Bronchial epithelial cell (primary cell): Measurements from ENCODE around the gene ZNF841. TPM values are rescaled to one million over a fixed set of nuclear protein-coding genes. Genes with fewer than 3 reads are reported as not detected.
"Not testable (repeated sequence)": the region's sequence is repeated elsewhere in the genome, so short reads cannot be mapped to it uniquely, and the experiment has no call there.

Experiments
- DNase-seq: peaks from one replicate; pipeline ENCODE4 v3.0.0-alpha.2; 2010; ENCODE audit warnings: low read depth
- FAIRE-seq: peaks from 2 replicates; lab custom pipeline; 2011; peaks lifted over from hg19 to GRCh38; lab: Jason Lieb, UNC
- H3K27me3 ChIP-seq: 2 replicates; pipeline ENCODE4 v1.5.1; 2011; ENCODE audit warnings: low read length; ENCODE audit not compliant: control insufficient read depth, insufficient read depth
- H3K36me3 ChIP-seq: 2 replicates; pipeline ENCODE4 v1.5.1; 2011; ENCODE audit warnings: low read length; ENCODE audit not compliant: control insufficient read depth, insufficient read depth
- H3K4me3 ChIP-seq: 2 replicates; pipeline ENCODE4 v1.5.1; 2011; ENCODE audit warnings: mild to moderate bottlenecking, low read depth, low read length, control low read depth
- CTCF ChIP-seq: IDR thresholded peaks from 2 replicates; pipeline ENCODE4 v1.5.1; 2011; ENCODE audit warnings: mild to moderate bottlenecking, moderate library complexity, low read length, control low read depth, inconsistent platforms; ENCODE audit not compliant: insufficient read depth, severe bottlenecking
- total RNA-seq: library from RNA; depleted of rRNA; stranded (reverse); fragments of >200 nt; gene quantifications from 2 replicates; pipeline ENCODE4 v1.2.1, GENCODE V29; 2014

Gene ZNF841
- total RNA-seq, 1 donor from 2014 or later, result 35.3 TPM

DNA sequence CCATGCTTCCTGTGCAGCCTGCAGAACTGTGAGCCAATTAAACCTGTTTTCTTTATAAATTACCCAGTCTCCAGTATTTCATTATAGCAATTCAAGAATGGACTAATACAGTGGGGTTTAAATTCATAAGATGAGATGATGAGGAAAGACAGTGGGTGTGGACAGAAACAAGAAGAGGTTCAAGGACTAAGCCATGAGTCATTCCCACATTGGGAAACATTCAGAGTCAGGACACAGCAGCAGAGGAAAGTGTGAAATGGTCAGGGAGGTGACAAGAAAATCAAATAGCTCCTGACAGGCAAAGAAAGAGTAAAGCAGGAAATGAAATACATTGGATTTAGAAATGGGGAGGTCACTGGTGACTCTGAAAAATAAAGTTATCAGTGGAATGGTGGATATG is 9.1 kb downstream of the ZNF841 start:
- peak; percentile 97 for FAIRE-seq
- Histone ChIP-seq H3K27me3 (no peaks in the 10 kb centered on the region), H3K36me3 (peaks cover 25% of the 10 kb centered on the region), H3K4me3 (no peak overlapping the region)
- DNase-seq, result peak; percentile 79
- no peak for TF ChIP-seq CTCF

DNA sequence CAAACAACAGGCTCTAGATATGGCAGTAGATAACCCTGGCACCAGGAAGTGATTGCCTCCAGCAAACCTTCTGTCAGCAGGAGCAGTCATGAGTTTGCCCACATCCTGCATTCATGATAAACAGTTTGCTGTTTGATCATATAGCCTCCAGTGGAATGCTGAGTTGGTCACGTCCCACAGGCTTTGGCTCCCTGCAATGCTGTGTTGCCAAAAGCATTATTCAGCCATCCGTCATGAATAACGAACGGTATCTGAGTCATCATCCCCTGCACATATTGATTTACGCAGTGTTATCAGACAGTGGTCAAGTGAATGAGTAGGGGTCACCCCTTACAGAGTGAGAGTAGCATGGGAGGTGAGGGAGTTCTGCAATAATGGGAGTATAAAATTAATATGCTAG is 25.1 kb downstream of the ZNF841 start:
- H3K27me3 ChIP-seq, result no peaks in the 10 kb centered on the region
- no peak for TF ChIP-seq CTCF
- FAIRE-seq (no peak), DNase-seq (peak; percentile 90)
- peaks cover 25% of the 10 kb centered on the region for H3K36me3 ChIP-seq
- H3K4me3 ChIP-seq, result no peak overlapping the region

DNA sequence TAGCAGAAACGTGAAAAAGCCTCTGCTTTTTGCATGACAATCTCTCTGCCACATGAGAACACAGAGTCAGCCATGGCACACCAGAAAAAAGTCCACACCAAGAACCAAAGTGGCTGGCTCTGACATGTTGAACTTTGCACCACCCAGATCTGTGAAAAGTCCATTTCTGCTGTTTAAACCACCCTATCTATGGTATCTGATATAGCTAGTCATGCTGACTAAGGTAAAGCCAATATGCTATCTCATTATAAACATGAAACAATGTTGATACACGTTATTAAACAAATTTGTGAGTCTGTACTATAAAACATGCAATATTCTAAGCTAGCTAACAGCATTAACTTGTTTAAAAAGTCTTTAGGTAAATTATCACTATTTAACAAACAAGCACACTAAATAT is 25.9 kb downstream of the ZNF841 start:
- H3K36me3 ChIP-seq, result peaks cover 21% of the 10 kb centered on the region
- FAIRE-seq (no peak), DNase-seq (no peak)
- no peak overlapping the region for H3K4me3 ChIP-seq
- H3K27me3 ChIP-seq, result no peaks in the 10 kb centered on the region
- TF ChIP-seq CTCF, result no peak

DNA sequence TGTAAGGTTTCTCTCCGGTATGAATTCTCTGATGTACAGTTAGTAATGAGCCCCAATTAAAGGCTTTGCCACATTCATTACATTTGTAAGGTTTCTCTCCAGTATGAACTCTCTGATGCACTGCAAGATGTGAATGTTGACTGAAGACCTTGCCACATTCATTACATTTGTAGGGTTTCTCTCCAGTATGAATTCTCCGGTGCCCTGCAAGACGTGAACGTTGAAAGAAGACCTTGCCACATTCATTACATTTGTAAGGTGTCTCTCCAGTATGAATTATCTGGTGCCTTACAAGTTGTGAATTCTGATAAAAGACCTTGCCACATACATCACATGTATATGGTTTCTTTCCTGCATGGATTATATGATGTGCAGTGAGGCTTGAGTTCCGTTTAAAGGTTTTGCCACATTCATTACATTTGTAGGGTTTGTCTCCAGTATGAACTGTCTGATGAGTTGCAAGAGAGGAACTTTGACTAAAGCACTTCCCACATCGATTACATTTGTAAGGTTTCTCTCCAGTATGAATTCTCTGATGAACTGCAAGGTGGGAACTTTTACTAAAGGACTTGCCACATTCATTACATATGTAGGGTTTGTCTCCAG is 29.2 kb downstream of the ZNF841 start:
- H3K36me3 ChIP-seq, result peaks cover 20% of the 10 kb centered on the region
- FAIRE-seq, result no peak
- no peak overlapping the region for H3K4me3 ChIP-seq

GRCh38 chr19:52065399-52065798 is 30.2 kb downstream of the ZNF841 start:
- Histone ChIP-seq H3K4me3 (no peak overlapping the region), H3K36me3 (peaks cover 18% of the 10 kb centered on the region), H3K27me3 (no peaks in the 10 kb centered on the region)
- FAIRE-seq, result no peak
- no peak for TF ChIP-seq CTCF
- no peak for DNase-seq

More for the DNA sequence above, 29.2 kb downstream of the ZNF841 start:
- no peak for TF ChIP-seq CTCF
- no peak for DNase-seq
- no peaks in the 10 kb centered on the region for H3K27me3 ChIP-seq

- DNase-seq, H3K4me3 ChIP-seq, H3K36me3 ChIP-seq, H3K27me3 ChIP-seq, FAIRE-seq: not testable (repeated sequence)
Measured at GRCh38 chr19:52056480-52056879, 39.1 kb downstream of the ZNF841 start.

DNA sequence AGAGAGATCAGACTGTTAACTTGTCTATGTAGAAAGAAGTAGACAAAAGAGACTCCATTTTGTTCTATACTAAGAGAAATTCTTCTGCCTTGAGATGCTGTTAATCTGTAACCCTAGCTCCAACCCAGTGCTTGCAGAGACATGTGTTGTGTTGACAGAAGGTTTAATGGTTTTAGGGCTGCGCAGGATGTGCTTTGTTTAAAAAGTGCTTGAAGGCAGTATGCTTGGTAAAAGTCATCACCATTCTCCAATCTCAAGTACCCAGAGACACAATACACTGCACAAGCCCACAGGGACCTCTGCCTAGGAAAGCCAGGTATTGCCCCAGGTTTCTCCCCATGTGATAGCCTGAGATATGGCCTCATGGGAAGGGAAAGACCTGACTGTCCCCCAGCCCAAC is 43.8 kb downstream of the ZNF841 start:
- DNase-seq, result peak; percentile 83
- H3K36me3 ChIP-seq, H3K27me3 ChIP-seq, H3K4me3 ChIP-seq: not testable (repeated sequence)
- peak; percentile 23 for FAIRE-seq
